T-helper 22 cell (primary cell): Measurements from ENCODE around the gene MSANTD2.

ENCODE experiments used
- DNase-seq: peaks from one replicate; pipeline ENCODE4 v3.0.0-alpha.2; 2020; ENCODE audit warnings: low read depth

The MSANTD2 gene

DNA sequence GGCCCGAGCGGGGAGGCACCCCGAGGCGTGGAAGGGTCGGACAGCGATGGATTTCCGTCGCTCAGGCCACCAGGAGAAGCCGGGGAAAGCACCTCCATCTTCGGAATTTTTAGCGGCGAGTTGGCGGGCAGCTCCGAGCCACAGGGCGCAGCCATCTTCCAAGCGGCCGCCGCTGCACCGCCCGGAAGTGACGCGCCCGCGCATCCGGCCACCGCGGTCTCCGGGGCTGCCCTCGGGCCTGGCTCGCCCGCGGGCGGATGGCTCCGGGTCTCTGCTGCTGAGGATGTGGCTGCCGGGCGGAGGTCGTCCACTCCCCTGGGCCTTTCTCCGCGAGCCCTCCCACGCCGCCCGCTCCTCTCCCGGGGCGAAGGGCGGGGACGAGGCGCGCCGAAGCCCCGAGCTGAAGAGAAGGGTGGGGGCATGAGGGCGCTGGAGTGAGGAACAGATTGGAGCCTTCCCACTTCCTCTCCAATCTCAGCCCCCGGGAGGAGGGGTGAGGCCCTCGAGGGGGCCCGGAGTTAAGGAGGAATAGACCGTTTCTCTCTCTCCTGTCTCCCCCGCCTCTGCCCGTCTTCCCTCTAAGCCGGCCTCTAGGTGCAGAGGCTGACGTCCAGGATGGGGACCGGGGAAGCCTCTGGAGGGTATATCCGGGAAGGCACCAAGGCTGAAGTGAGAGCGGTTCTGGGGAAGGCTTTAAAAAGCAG lies at the start of gene MSANTD2:
Gene MSANTD2 (minus strand): TSS at position 181 of the 704 bp plus-strand sequence. CDS start 26 bp downstream, at position 155.
- DNase-seq, result peak; percentile 66

DNA sequence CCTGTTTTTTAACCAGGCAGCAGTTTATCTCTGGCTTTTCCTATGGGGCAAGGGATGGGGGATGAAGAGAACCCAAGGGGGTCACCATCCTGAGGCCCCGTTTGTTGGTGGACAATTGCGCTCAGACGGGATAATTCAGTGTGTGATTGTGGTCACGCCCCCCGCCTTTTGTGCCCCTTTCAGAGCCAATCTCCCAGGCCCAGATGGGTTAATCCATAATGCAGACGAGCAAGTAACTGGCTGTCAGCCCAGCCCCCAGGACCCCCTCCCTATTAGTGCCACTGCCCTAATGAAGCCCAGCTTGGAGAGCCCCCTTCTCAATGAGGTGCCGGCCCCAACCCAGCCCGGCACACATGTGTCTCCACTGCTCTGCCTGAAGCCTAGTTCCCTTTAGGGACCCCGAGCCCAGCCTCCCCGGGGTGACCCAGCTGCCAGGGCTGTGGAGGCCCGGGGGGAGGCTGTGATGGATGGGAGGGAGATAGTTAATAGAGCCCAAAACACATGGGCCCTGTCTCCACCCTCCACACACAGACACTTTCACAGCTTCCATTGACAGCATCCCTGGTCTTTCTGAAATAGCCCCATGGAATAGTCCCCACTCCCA lies 46.0 kb upstream of the MSANTD2 start:
- no peak for DNase-seq

DNA sequence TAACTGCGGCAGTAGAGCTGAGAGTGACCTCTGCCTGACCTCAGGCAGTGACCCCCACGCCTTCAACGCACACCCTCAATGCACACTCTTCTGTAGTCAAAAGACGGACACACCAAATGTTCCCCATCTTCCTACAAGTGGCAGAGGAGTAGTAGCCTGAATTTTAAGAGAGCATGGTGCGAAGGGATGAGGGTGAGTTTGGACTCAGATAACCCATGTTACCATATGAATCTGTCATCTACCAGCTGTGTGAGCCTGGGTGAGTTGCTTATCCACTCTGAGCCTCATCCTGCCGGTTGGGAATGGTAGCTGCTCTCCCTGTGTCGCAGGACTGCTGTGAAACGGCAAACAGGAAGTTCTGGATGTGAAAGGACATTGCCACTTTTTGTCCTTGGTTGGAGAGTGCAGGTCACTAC lies 44.5 kb upstream of the MSANTD2 start:
- DNase-seq, result no peak

DNA sequence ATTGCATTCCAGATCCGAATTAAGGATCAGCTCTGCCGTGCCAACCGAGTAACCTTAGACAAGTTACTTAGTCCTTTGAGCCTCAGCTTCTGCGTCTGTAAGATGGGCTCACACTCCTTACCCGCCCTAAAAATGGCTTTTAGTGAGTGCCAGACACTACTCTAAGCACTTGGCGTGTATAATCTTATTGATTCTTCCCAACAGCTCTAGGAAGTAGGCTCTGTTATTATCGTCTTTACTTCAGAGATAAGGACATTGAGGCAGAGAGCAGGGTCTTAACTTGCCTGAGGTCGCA lies 43.4 kb upstream of the MSANTD2 start:
- DNase-seq, result no peak

DNA sequence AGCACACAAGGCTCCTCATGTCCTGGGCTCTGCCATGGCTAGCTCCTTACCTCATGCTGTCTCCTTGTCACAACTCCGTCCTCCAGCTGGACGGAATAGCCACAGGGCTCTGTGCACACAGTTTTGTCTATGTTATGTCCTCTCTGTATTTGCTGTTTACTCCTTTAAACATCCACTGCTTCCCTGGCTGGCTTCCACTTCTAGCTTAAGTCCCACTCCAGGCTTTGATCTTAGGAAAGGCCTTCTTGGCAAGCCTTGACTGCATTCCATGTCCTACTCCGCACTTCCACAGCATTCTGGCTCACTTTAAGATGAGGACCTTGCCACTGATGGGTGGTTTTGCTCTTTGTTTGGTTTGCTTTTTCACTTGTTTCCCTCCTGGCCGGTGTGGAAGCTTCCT lies 42.1 kb upstream of the MSANTD2 start:
- DNase-seq, result no peak

DNA sequence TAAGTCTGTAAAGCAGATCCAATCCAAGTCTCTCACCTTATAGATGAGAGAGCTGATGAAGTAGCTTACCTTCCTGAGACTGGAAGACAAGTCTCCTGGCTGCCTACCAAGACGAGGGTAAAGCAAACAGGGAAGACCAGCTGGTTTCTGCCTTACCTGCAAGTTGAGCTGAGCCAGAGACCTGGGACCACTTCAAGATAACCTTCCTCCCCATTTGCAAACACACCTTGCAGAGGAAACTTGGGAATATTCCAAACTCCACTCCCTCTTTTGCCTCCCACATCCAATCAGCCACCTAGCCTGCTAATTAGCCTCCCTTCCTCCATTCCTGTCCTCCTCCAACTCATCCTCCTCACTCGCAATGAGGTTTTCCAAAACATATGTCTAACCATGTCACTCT lies 41.6 kb upstream of the MSANTD2 start:
- no peak for DNase-seq

DNA sequence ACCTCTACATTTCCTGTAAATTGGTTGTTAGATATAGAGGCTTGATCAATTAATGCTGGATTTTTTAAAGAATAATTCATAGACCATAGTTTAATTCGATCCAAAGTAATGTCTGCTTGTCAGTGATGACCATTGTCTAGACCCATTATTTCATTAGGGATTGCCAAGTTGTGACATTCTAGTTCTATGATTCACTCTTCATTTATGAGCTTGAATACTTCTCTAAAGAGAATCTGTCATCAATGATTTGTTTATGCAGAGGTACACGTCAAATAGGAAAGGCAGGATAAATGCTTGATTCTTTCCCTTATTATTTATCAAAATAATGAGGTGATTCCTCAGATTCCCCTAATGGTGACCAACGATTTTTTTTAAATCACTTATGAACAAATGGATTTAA lies 41.0 kb upstream of the MSANTD2 start:
- DNase-seq, result no peak

DNA sequence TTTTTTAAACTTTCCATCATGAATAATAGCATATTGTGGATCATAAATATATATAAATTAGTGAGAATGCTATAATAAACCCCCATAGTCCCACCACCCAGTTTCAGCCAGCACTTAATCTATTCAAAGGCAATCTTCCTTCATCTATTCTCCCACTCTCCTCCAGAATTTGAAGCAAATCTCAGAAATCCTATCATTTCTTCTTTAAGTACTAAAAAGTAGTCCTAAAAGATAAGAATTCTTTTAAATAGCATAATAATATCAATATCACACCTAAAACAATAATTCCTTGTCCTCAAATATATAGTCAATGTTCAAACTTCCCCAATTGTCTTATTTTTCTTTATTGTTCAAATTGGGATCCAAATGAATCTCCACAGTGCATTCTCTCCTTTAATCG lies 40.5 kb upstream of the MSANTD2 start:
- no peak for DNase-seq

DNA sequence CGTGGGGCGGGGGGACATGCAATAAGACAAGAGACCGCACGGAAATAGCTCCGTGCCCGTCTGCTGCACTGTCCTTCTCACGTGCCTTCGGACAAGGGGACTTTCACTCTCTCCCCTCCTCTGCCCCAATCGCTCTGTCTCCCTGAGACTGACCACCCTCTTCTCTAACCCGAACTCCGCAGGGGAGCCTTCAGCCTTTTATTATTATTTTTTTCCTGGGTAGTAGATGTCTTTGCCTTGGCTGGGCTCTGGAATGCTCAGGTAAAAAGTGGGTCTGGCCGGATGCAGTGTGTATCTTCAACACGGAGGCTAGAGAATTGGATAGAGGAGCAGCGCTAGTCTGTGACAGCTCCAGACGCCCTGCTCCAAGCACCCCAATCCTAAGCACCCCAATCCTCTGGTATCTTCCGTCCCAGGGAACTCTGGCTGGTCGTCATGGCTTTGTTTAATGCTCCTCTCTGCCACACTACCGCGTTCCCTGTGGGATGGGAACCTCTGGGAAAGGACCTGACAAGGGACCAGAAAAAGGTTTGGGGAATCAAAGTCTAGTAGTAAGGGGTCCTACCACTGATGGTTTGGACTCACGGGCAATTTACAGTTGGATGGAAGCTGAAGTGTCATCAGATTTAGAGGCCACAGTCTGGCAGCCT lies 39.9 kb upstream of the MSANTD2 start:
- no peak for DNase-seq

DNA sequence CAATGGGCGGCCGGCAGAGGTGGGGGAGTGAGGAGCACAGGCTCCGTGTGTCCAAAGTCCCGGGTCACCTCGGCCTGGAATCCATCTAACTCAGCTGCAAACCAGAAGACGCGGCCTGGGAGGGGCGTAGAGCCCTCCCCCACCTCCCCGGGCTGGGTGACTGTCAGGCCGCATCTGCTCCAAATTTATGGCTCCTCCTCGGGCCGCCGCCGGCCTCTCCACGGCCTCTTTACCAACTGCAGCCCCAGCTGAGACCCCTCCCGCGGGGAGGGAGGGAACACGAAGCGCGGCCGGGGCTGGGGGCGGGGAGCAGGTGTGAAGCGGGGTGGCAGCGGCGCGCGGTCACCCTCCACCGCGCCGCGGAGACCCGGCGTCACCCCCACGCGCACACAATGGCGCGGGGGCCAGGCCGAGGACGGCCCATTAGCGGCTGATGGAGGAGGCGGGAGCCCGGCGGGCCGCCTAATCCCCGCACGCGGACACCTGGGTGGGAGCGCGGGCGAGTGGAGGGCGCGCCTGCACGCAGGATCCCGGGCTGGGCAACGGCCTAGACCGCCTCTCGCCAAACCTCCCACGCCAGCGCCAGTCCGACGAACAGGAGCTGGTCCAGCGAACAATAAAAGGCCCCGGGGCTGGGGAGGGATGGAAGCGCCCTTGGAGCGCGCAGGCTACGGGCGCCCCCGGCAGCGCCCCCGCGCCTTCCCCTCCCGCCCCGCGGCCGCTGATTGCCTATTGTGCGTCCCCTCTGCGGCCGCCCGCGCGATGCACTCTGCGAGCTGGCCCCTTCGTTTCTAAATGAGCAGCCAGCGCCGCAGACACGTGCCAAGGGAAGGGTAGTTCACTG lies 39.1 kb upstream of the MSANTD2 start:
- no peak for DNase-seq

DNA sequence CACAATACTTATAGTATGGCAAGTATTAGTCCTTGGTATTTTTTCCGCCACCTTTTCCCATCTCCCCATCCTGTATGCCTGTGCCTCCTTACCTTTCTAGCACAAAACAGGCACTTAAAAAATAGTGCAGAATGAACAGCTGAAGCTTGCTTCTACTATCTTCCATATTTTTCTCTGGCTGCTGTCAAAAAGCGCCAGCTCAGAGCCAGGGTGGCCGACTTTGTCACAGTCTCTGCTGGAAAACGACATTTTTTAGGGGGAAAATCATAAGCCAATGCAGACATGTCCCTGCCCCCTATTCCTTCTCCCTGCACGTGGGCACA lies 38.6 kb upstream of the MSANTD2 start:
- no peak for DNase-seq

DNA sequence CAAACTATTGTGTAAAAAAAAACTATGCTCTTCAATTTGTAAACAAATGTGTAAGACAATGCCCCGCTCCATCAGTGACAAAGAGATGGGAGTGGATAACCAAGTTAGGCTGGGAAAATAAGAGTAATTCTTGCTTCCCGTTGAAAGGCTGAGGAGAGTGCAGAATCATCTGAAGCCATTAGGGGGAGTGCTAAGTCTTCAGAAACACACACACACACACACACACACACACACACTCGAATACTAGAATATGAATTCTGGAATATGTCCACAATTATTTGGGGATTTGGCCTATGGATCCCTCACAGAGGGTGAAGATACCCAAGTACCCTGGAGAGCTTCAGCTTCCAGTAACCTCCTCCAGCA lies 37.3 kb upstream of the MSANTD2 start:
- DNase-seq, result no peak

DNA sequence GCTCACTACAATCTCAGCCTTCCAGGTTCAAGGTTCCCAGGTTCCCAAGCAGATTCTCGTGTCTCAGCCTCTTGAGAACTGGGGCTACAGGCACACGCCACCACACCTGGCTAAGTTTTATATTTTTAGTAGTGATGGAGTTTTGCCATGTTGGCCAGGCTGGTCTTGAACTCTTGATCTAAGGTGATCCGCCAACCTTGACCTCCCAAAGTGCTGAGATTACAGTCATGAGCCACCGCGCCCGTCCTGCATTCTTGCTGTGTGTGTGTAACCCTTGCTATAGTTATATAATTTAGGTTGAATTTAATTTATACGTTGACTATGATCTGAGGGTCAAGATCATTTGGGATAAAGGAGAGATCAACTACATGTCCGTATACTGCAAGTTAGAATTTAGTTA lies 35.7 kb upstream of the MSANTD2 start:
- DNase-seq, result no peak

DNA sequence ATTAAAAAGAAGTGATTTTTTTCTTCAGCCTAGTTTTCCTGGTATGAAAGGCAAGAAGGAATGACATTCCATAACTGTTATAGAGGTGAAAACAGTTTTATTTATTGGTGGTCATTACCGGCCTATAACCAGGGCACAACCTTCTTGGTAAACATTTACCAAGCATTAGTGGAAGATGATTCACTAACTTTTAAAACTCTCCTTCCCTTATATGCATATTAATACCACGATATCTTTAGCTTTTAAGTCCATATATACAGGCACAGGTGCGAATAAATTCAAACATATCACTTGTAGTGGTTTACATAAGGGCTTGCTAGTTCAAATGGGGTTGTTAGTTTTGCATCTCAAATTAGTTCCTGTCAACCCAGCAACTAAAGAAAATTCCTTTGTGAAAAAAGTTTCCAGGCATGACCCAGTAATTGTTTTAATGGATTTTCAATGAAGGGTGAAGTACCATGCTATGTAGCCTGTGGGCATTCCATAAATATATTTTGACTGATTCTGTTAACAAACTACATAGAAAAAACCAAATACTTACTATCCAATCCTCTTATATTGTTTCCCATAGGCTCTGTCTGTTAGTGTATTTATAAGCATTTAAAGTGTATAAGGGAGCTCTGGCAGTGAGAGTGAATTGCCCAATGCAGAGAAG lies 34.4 kb upstream of the MSANTD2 start:
- no peak for DNase-seq

DNA sequence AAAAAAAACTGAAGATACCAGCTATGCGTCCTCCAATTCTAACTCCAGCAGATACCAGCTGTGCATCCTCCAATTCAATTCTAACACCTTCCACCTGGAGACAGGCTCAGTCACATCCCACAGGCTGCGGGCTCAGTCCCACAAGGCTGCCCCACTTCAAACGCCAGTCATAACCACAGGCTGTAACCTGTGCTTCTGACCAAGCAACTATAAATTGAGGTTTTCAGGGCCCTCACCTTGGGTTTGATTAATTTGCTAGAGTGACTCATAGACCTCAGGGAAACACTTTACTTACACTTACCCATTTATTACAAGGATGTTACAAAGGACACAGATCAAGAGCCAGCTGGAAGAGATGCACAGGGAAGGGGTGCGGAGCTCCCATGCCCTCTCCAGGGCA lies 32.4 kb upstream of the MSANTD2 start:
- DNase-seq, result no peak

DNA sequence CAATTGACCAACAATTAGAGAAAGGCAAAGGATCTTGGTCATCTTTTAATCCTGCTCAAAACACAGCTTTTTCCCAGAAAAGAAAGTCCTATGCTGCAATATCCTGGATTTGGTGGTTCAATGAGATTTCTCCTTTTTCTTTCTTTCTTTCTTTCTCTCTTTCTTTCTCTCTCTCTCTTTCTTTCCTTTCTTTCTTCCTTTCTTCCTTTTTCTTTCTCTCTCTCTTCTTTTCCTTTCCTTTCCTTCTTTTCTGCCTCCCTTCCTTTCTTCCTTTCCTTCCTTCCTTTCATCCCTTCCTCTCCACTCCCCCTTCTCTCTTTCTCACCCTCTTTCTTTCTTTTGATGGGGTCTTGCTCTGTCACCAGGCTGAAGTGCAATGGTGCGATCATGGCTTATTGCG lies 31.7 kb upstream of the MSANTD2 start:
- DNase-seq, result no peak

DNA sequence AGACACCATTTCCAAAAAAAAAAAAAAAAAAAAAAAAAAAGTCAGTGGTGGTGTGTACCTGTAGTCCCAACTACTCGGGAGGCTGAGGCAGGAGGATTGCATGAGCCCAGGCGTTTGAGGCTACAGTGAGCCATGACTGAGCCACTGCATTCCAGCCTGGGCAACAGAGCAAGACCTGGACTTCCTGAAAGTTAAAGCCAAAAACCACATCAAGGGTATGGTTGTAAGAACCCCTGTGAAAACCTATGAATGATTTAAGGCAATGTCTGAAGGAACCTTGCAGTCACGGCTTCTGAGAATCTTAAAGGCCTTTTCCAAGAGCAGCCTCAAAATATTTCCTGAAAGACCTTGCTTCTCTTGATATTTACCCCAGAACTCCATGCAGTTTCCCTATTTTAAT lies 30.5 kb upstream of the MSANTD2 start:
- no peak for DNase-seq

DNA sequence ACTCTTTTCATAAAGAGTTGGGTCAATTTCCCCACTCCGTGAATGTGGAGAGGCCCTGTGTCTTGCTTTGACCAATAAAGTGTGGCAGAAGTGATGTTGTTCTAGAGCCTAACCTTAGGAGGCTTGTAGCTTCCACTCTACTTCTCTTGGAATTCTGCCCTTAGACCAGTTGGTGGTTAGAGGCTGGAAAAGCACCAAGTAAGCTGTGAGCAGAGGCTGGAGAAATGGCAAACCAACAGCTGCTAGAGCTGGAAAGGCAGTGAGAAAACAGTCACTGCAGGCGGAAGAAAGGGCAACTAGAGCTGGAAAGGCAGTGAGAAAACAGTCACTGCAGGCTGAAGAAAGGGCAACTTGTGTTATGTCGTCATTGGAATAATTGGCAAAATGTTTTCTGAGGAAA lies 29.8 kb upstream of the MSANTD2 start:
- no peak for DNase-seq

DNA sequence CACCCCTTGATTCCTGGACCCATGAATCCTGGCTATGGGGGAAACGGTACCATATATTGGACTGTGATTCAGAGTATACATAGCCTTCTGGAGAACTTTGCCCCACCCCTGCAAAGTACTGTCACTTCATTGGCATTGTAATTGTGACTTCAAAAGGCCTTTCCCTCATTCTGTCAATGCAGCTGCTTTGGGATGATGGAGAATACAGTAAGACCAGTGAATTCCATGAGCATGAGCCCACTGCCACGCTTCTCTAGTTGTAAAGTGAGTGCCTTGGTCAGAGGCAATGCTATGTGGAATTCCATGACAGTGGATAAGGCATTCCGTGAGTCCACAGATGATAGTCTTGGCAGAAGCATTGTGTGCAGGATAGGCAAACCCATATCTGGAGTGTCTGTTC lies 25.7 kb upstream of the MSANTD2 start:
- DNase-seq, result no peak

DNA sequence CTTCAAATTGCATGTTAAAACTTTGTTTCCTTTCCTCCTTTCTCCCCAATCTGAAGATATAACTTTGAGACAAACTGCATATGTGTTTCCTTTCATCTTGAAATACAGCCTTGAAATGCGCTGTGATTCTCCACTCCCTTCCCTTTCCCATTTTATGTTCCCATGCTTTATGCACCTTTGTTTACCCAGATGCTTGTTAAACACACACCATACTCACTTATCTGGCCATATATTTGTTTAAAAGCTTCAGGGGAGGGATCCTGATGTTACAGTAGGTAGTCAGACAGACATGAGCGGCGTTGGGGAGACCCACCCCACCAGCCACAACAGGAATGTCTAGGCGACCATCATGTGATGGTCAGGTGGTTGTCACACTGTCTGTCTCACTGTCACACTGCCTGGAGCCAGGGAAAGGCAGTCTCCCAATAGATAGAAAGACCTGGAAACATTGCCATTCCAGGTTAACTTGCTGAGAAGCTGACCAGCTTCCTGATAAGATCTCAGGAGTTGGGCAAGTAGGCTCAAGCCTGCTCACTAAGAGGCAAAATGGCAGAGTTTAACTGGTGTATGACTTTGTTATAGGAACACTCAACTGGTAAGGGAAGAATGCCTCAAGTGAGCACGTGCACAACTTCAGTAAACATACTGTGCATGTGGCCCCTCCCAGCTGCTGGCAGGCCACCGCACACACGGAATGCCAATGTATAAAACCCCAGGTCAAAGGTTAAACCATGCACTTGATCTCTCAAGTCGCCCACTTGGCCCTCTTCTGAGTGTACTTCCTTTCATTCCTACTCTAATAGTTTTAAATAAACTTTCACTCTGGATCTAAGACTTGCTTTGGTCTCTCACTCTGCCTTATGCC lies 23.5 kb upstream of the MSANTD2 start:
- DNase-seq, result no peak

DNA sequence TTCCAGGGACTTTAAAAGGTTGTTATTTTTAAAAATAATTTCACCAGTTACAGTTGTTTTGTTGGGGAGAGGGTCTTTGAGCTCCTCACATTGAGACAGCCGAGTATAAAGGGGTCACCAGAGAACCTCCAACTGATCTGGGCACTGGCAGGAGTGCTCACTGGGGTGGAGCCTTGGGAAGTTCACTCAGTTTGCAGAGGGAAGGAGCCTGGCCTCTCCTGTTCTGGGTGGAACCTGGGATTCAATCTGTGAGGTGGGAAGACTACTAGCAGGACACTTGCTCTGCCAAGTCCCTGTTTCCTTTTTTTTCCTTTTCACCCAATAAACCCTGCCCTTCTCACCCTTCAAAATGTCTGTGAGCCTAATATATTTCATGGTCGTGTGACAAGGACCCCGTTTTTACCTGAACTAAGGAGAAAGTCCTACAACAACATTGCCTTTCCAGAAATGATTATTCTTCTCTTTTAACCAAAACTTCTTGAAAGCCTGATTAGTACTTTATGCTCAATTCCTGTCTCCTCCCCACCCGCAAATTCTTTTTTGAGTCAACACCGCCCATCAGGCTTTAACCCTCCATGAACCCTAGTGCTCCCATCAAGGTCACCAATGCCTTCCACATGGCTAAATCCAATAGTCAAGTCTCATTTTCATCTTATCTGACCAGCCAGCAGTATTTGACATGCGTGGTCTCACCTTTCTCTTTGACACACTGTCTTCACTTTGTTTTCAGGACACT lies 22.0 kb upstream of the MSANTD2 start:
- DNase-seq, result no peak
